WI38 (cell line): ENCODE results near the gene NPAS4.
"Not testable (repeated sequence)": the region's sequence is repeated elsewhere in the genome, so short reads cannot be mapped to it uniquely, and the experiment has no call there.

Experiments
- H3K4me3 ChIP-seq: 2 replicates; pipeline ENCODE4 v1.5.1; 2011; ENCODE audit warnings: low read depth, mild to moderate bottlenecking, control low read depth, low read length
- TF ChIP-seq, protein P1 (sequence below): IDR thresholded peaks from 2 replicates; pipeline ENCODE4 v1.5.1; 2012; ENCODE audit warnings: low read depth, mild to moderate bottlenecking, control low read depth, low read length

Gene NPAS4

DNA sequence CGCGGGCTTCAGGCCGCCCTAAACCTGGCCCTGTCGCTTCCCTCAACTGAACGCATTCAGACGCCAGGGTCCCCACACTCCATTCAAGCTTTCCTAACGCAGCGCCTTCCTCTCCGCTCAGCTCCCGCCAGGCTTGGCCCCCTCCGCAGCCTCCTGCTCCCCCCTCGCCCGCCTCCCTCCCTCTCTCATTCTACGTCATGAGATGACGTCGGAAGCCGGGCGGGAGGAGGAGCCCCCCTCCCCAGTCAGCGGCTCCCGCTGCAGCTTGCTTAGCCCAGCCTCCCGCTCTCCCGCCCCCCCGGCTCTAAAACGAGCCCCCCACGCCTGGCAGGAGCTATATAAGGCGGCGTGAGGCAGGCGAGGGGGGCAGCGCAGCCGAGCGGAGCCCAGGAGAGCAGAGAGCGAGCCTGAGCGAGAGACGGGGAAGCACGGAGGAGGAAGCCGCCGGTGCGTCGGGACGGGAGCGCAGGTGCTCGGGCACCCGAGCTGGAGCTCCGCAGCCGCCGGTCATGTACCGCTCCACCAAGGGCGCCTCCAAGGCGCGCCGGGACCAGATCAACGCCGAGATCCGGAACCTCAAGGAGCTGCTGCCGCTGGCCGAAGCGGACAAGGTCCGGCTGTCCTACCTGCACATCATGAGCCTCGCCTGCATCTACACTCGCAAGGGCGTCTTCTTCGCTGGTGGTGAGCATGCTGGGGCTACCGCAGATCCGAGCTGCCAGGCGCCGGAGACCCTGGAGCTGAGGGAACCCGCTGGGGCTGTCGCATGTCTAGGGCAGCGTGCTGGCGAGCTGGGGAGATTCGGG, at the start of gene NPAS4:
TSS of gene NPAS4 (plus strand) at position 365 of the 806 bp plus-strand sequence. CDS start at position 510, 145 bp downstream.
- TF ChIP-seq, protein P1, sequence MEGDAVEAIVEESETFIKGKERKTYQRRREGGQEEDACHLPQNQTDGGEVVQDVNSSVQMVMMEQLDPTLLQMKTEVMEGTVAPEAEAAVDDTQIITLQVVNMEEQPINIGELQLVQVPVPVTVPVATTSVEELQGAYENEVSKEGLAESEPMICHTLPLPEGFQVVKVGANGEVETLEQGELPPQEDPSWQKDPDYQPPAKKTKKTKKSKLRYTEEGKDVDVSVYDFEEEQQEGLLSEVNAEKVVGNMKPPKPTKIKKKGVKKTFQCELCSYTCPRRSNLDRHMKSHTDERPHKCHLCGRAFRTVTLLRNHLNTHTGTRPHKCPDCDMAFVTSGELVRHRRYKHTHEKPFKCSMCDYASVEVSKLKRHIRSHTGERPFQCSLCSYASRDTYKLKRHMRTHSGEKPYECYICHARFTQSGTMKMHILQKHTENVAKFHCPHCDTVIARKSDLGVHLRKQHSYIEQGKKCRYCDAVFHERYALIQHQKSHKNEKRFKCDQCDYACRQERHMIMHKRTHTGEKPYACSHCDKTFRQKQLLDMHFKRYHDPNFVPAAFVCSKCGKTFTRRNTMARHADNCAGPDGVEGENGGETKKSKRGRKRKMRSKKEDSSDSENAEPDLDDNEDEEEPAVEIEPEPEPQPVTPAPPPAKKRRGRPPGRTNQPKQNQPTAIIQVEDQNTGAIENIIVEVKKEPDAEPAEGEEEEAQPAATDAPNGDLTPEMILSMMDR = no peak
- no peak within 1 kb of the TSS for H3K4me3 ChIP-seq

DNA sequence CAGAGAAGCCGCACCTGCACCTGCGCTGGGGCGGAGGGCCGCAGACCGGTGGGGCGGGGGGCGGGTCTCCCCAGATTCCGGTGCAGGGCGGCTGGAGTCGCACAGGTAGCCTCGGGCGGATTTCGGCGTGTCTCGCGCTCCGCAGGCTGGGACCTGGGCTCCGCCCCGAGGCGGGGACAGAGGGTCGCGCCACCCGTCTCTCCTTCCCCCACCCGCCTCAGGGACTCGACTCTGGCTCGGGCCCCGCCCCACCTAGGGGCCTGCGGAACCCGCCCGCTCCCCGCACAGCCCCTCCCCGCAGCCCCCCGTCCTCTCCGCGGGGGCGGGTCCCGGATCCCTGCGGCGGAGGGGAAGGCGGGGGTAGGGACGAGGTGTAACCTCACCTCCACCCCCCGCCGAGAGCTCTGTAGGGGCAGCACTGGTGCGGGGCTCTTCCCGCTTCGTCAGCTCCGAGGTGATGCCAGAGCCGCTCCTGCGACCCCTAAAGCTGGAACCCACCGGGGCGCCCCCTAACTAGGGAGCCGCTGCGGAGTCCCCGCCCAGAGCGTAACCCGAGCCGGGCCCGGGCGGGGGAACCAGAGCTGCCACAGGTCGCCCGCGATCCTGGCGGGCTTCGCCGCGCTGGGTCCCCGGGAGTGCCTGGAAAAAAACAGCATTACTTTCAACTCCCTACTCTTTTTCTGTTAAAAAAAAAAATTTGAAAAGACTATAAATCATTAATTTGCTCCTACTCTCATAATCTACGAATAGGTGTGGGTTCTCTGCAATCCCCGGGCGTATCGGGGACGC, 49.0 kb upstream of the NPAS4 start, which contains the start of gene SLC29A2:
TSS of gene SLC29A2 (minus strand) at position 134 of the 789 bp plus-strand sequence. CDS start 169 bp downstream, outside the sequence.
- TF ChIP-seq, protein P1 = no peak
- peak within 1 kb of the TSS; percentile 57 for H3K4me3 ChIP-seq

DNA sequence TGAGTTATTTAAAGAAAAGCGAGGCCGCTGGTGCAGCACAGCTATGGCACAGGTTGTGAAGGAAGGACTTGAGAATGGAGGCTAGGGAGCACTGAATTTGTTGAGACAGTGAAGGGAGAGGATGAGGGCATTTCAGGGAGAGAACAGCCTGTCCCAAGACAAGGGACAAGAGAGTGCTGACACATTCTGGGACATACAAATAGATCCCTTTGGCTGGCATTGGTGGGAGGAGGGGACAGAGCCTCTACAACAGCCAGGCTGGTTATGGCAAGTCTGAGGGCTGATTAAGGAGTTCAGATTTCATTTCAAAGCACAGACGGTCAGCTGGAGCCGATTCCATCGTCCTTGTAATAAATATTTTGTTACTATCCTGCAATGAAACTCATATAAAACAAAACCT, 47.6 kb upstream of the NPAS4 start:
- H3K4me3 ChIP-seq = no peak overlapping the region
- TF ChIP-seq, protein P1 = no peak

DNA sequence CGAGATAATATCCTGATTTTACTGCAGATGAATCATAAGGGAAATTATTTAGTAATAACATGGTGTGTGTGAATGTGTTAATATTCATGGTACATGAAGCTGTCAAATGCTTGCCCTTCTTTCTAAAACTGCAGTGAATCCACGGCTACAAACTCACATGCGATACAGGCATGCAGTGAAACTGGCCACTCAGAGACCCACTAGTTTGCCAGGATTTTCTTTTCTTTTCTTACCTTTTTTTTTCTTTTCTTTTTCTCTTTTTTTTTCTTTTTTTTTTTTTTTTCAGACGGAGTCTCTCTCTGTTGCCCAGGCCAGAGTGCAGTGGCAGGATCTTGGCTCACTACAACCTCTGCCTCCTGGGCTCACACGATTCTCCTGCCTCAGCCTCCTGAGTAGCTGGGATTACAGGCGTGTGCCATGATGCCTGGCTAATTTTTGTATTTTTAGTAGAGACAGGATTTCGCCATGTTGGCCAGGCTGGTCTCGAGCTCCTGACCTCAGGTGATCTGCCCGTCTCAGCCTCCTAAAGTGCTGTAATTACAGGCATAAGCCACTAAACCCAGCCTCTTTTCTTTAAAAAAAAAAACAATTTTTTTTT, 47.0 kb upstream of the NPAS4 start:
- not testable (repeated sequence) for H3K4me3 ChIP-seq

DNA sequence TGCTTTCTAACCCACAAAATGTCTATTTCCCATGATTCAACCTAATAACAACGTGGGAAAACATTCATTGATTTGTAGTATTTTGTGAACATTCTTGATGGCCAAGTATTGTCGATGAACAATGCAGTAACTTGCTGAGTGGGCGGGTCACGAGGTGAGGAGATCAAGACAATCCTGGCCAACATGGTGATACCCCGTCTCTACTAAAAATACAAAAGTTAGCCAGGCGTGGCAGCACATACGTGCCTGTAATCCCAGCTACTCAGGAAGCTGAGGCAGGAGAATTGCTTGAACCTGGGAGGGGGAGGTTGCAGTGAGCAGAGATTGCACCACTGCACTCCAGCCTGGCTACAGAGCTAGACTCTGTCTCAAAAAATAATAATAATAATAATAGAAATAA, 40.6 kb upstream of the NPAS4 start:
- not testable (repeated sequence) for H3K4me3 ChIP-seq

DNA sequence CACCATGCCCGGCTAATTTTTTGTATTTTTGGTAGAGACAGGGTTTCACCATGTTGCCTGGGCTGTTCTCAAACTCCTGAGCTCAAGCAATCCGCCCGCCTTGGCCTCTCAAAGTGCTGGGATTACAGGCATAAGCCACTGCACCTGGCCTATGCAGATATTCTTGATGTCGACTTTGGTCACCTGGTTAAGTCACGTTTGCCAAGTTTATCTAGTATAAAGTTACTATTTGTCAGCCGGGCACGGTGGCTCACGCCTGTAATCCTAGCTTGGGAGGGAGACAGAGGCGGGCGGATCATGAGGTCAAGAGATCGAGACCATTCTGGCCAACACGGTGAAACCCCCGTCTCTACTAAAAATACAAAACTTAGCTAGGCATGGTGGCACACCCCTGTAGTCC, 36.5 kb upstream of the NPAS4 start:
- H3K4me3 ChIP-seq = not testable (repeated sequence)

DNA sequence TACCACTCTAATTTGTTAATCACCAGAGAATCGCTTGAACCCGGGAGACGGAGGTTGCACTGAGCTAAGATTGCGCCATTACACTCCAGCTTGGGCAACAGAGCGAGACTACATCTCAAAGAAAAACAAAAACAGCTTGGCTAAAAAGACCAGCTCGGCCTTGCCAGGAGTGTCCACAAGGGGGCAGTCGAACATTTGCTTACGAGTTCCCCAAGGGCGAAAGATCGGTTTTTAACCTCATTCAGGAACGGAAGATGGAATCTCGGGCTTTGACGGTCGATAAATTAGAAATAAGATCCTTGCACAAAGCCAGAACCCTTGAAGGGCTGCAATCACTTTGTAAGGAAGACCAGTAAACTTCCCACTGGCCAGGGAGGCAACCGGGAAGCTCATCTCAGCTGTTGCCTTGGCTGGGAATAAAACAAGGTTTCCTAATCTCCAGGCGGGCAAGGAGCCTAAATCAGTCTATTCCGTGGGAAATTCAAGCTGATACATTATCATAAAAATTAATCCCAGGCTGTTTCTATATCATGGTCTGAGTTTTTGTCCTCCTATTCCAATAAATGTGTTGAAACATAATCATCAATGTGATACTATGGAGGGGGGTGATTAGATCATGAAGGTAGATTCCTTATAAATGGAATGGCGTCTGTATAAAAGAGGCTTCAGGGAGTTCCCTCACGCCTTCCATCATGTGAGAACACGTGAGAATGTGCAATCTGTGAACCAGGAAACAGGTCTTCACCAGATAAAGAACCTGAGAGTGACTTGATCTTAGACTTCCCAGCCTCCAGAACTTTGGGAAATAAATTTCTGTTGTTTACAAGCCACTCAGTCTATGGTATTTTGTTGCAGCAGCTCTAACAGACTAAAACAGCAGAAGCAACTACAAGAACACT, 34.4 kb upstream of the NPAS4 start:
- TF ChIP-seq, protein P1 = peak; percentile 89
- no peak overlapping the region for H3K4me3 ChIP-seq

DNA sequence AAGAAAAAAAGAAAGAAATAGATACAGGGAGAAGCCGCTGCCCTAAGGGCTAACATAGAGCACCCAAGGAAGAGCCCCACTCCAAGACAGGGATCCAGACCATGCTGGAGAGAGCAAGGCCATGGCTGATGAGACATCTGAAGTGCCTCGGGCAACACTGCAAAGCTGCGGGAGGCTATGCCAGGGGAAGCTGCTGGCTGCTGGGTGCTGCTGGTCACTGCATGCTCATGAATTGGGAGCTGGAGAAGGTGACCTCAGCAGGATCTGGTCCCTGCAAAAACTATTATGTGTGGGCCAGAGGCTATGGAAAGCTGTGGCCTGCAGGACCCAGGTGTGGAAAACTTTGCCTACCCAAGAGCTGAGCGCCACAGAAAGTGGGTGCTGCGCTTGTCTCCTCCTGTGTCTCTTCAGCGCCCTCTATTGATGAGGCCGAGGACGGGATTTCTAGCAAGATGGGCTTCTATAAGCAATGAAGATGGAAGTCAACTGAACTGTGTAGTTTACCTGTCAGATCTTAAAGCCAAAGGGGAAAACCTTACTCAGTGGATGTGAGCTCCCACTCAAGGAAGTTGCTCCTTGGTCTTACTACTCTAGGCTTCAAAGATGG, 32.0 kb upstream of the NPAS4 start:
- H3K4me3 ChIP-seq = no peak overlapping the region
- TF ChIP-seq, protein P1 = peak; percentile 91
